SK-N-MC (cell line): ENCODE measurements around the gene AGTPBP1.

Source experiments
- DNase-seq: peaks from one replicate; pipeline ENCODE4 v3.0.0-alpha.2; 2011; ENCODE audit warnings: low read depth, low spot score
- H3K27ac ChIP-seq: fragments of 200-600 bp; sonication (generic); 2 replicates; pipeline ENCODE4 v1.5.1; 2016; ENCODE audit warnings: mixed run types
- H3K36me3 ChIP-seq: fragments of 200-600 bp; sonication (generic); 2 replicates; pipeline ENCODE4 v1.6.1; 2017; ENCODE audit warnings: antibody characterized with exemption, low read length, mixed read lengths; ENCODE audit not compliant: insufficient read depth
- H3K4me3 ChIP-seq: fragments of 200-600 bp; sonication (generic); 2 replicates; pipeline ENCODE4 v1.5.1; 2016
- H3K9ac ChIP-seq: fragments of 200-600 bp; sonication (generic); 2 replicates; pipeline ENCODE4 v1.8.0; 2017; ENCODE audit warnings: mixed run types, mixed read lengths; ENCODE audit not compliant: insufficient read length
- H3K9me3 ChIP-seq: fragments of 200-600 bp; sonication (generic); 2 replicates; pipeline ENCODE4 v1.6.1; 2017; ENCODE audit warnings: low read depth, mild to moderate bottlenecking, antibody characterized with exemption, low read length, moderate library complexity, mixed read lengths
- EZH2 ChIP-seq: fragments of 200-600 bp; sonication (generic); IDR thresholded peaks from one replicate; pipeline ENCODE4 v1.6.1; 2017; ENCODE audit warnings: antibody characterized with exemption
- FOXP2 ChIP-seq: optimal IDR thresholded peaks from 2 replicates; pipeline ENCODE3; 2011; ENCODE audit warnings: mild to moderate bottlenecking, moderate library complexity; ENCODE audit not compliant: insufficient read depth; ENCODE audit errors: extremely low read length, control extremely low read depth
- POLR2AphosphoS5 ChIP-seq: IDR thresholded peaks from 2 replicates; pipeline ENCODE4 v1.6.1; 2012; ENCODE audit warnings: mild to moderate bottlenecking, low read depth, low read length, borderline replicate concordance

The AGTPBP1 gene

DNA sequence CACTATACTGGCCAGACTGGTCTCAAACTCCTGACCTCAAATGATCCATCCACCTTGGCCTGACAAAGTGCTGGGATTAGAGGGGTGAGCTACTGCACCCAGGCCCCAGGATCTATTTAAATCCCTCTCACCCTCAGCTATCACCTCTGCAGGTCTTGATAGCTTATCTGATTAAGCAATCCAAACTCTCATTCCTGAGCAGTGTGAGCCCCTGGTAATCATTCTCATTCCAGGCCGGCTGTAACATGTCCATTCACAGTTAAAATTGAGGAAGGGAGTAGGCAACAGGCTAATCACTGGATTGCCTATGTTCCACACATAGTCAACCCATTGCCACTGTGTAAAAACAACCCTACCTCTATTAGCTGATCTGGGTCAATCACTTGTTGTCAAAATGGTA lies 111.1 kb downstream of the AGTPBP1 start:
- H3K36me3 ChIP-seq = no peaks in the 10 kb centered on the region
- H3K27ac ChIP-seq = no peak overlapping the region
- H3K4me3 ChIP-seq = no peak overlapping the region
- no peak for DNase-seq
- TF ChIP-seq EZH2 (no peak), FOXP2 (no peak), POLR2AphosphoS5 (no peak)
- no peaks in the 10 kb centered on the region for H3K9me3 ChIP-seq
- no peak overlapping the region for H3K9ac ChIP-seq

DNA sequence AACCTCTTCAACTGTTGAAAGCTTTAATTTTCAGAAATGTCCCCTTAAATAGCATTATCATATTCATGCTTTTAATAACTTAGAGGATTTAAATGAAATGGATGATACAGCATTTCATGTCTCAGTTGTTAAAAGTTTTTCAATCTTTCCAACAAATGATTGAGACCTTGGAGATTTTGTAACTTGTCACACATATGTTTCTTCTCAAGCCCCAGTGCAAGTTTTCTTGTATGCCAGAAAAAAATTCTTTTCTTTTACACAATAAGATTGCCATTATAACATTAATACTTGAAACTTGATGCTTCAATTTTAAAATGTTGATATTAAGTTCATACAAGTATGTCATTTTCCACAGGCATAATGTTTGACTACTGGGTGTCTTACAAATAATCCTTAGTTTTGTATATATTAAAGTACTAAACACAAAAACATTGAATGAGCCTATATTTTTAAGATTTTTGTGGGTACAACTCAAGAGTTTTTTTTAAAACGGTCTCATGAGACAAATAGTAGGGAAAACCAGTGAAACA lies 124.5 kb downstream of the AGTPBP1 start:
- H3K36me3 ChIP-seq = peaks cover 4% of the 10 kb centered on the region; the same call in 1 of the 2 replicates
- no peak overlapping the region for H3K9ac ChIP-seq
- TF ChIP-seq EZH2 (no peak), FOXP2 (no peak), POLR2AphosphoS5 (no peak)
- DNase-seq = no peak
- H3K9me3 ChIP-seq = no peaks in the 10 kb centered on the region
- no peak overlapping the region for H3K4me3 ChIP-seq
- 0 out of 2 replicates have a peak overlapping the region, but pooled peaks have one; percentile 27 for H3K27ac ChIP-seq

DNA sequence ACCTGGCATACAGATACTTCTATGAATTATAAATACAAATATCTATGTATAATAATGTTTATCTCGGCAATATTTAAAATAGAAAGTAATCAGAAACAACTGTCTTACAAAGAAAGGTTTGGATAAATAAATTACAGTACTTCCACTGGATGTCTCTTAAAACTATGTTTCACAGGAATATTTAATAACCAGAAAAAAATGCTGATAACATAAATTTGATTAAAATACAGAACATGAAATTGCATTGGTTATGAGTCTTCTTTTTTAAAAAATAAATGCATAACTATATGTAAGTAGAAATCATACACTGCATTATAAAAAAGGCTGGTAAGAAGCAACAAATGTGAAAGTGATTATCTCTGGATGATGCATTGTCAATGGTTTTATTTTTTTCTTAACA lies 126.0 kb downstream of the AGTPBP1 start:
- no peaks in the 10 kb centered on the region for H3K9me3 ChIP-seq
- peaks cover 4% of the 10 kb centered on the region; the same call in 1 of the 2 replicates for H3K36me3 ChIP-seq
- no peak overlapping the region for H3K9ac ChIP-seq
- no peak overlapping the region for H3K4me3 ChIP-seq
- no peak overlapping the region for H3K27ac ChIP-seq
- DNase-seq = no peak
- TF ChIP-seq EZH2 (no peak), POLR2AphosphoS5 (no peak), FOXP2 (no peak)

DNA sequence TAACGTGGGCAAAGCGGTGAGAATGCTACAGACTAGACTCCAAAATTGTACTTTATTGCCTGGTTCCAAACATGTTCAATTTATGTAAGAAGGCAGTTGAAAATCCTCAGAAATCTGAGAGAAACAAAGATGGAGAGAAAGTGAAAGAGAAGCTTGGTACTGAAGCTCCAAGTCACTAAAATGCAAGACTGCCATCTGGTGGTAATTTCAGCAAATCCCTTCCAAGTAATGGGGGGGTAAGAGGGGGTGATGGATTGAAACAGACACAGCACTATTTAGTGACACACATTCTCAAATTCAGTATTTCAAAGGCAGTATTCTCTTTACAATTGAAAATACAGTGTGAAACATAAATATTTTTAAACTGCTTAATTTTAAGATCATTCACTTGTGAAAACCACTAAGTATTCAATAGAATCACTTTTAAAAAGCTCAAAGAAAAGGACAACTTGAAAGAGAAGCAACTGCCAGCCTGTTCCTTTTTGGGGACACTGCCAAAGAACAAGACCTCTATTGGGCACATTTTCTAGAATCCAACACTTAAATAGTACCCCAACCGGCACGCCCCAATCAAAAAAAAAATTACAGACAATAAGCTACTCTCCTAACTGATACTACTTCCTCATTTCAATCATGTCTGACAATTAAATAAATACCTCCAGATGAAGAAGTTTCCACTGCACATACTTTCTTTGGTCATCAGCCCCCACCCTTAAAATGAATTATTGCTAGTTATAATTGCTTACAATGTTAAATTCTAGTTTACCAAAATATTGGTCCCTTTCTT lies 131.5 kb downstream of the AGTPBP1 start:
- no peak overlapping the region for H3K4me3 ChIP-seq
- H3K9ac ChIP-seq = no peak overlapping the region

DNA sequence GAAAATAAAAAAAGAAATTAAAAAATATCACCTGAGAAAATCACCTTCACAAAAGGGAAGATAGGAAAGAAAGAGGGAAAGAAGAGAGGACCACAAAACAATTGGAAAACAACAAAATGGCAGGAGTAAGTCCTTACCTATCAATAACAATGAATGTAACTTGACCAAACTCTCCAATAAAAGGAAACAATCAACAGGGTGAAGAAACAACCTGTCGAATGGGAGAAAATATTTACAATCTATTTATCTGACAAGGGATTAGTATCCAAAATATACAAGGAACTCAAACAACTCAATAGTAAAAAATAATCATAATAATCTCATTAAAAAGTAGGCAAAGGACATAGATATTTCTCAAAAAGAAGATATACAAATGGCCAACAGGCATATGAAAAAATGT lies 135.8 kb downstream of the AGTPBP1 start:
- Histone ChIP-seq H3K9me3 (no peaks in the 10 kb centered on the region), H3K36me3 (no peaks in the 10 kb centered on the region), H3K4me3 (no peak overlapping the region), H3K9ac (no peak overlapping the region), H3K27ac (no peak overlapping the region)
- DNase-seq = no peak
- TF ChIP-seq EZH2 = no peak
- TF ChIP-seq FOXP2 = no peak
- no peak for TF ChIP-seq POLR2AphosphoS5

More for the DNA sequence above, 131.5 kb downstream of the AGTPBP1 start:
- no peak overlapping the region for H3K27ac ChIP-seq
- peak; percentile 39 for DNase-seq
- no peaks in the 10 kb centered on the region for H3K9me3 ChIP-seq
- no peaks in the 10 kb centered on the region for H3K36me3 ChIP-seq
- TF ChIP-seq FOXP2 = no peak
- no peak for TF ChIP-seq POLR2AphosphoS5
- TF ChIP-seq EZH2 = no peak

DNA sequence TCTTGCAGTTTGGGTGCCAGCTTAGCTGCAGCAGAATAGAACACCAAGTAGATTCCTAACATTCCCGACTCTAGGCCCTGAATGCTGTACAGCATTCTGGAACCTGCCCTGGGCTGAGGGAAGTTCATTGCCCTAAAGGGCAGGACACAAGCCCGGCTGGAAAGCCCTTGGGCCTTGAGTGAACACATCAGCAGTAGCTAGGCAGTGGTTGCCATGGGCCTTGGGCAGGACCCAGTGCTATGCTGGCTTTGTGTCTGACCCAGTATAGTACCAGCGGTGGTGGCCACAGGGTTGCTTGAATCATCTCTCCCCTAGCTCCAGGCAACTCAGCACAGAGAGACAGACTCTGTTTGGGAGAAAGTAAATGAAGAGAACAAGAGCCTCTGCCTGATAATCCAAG lies 137.8 kb downstream of the AGTPBP1 start:
- no peak overlapping the region for H3K27ac ChIP-seq
- no peak for DNase-seq
- H3K9me3 ChIP-seq = no peaks in the 10 kb centered on the region
- no peak overlapping the region for H3K4me3 ChIP-seq
- no peak for TF ChIP-seq FOXP2
- no peak for TF ChIP-seq POLR2AphosphoS5
- no peak for TF ChIP-seq EZH2
- H3K36me3 ChIP-seq = no peaks in the 10 kb centered on the region
- no peak overlapping the region for H3K9ac ChIP-seq

DNA sequence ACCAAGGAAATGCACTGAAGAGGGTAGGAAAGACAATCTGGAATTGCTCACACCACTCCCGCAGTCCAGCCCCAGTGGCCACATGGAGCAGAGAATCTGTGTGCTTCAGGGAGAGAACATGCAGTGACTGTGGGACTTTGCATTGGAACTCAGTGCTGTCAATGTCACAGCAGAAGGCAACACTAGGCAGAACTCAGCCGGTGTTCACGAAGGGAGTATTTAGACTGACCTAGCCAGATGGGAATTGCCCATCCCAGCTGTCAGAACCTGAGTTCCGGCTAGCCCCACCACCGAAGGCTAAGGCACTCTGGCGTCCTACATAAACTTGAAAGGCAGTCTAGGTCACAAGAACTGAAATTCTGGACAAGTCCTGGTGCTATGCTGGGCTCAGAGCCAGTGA lies 139.0 kb downstream of the AGTPBP1 start:
- DNase-seq = no peak
- TF ChIP-seq POLR2AphosphoS5 (no peak), EZH2 (no peak), FOXP2 (no peak)
- H3K27ac ChIP-seq = no peak overlapping the region
- no peak overlapping the region for H3K9ac ChIP-seq
- H3K4me3 ChIP-seq = no peak overlapping the region
- H3K9me3 ChIP-seq = no peaks in the 10 kb centered on the region
- no peaks in the 10 kb centered on the region for H3K36me3 ChIP-seq

DNA sequence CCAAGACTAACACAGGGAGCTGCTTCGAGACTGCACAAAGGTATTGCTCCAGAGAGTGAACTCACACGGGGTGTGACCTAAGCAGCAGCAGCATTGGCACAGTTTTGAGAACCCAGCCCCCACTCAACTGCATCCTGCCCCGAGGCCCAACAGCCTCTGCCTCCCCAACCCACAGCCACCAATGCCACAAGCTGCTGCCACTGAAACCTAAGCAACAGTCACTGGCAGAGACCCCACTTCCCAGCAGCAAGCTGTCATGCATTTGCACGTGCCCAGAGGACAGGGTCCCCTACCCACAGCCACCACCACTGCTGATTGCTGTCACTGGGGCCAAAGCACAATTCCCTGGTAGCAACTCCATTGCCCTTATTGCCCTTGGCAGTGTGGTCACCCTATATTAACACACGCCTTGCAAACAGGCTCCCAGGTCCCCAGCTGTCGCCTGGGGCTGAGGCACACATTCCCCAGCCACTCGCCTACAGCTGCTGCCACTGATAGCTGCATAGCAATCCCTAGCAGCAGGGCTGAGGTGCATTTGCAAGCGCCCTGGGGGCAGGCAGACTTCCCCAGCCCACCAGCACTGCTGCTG lies 141.0 kb downstream of the AGTPBP1 start:
- no peak overlapping the region for H3K4me3 ChIP-seq
- H3K27ac ChIP-seq = no peak overlapping the region
- H3K9me3 ChIP-seq = no peaks in the 10 kb centered on the region
- no peak for DNase-seq
- H3K9ac ChIP-seq = no peak overlapping the region
- H3K36me3 ChIP-seq = no peaks in the 10 kb centered on the region; the same call in 1 of the 2 replicates
- TF ChIP-seq POLR2AphosphoS5 (no peak), FOXP2 (no peak), EZH2 (no peak)

DNA sequence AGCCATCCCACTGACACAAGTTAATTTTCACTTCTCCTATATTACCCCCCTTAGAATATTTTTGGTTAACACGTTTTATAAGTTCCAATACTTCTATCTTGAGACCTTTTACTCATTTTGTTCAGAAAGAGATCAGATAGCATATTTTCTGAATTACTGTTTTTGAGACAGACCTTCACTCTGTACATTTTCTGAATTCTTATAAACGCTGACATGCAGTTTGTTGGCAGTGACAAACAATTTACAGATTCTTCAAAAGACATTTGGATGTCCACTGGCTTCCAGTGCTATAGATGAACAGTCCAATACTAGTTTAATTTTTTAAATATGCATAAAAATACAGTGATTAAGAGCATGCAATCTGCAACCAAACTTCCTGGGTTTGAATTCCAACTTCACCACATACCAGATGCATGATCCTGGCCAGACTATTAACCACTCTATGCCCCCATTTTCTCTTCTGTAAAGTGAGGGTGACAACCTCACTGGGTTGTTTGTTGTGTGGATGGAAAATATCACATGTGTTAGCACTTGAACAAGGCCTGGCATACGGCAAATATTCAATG lies 142.1 kb downstream of the AGTPBP1 start:
- TF ChIP-seq FOXP2 = no peak
- H3K36me3 ChIP-seq = no peaks in the 10 kb centered on the region; the same call in 1 of the 2 replicates
- no peak overlapping the region for H3K27ac ChIP-seq
- DNase-seq = no peak
- no peak overlapping the region for H3K9ac ChIP-seq
- no peak overlapping the region for H3K4me3 ChIP-seq
- no peaks in the 10 kb centered on the region for H3K9me3 ChIP-seq
